ENCODE results near the gene TMEM163. TPM values are rescaled to one million over a fixed set of nuclear protein-coding genes. Genes with fewer than 3 reads are reported as not detected.

TMEM163 gene
- total RNA-seq, 4 donors from 2014 or later = 0.27 to 4.7 (median 1.1) TPM

DNA sequence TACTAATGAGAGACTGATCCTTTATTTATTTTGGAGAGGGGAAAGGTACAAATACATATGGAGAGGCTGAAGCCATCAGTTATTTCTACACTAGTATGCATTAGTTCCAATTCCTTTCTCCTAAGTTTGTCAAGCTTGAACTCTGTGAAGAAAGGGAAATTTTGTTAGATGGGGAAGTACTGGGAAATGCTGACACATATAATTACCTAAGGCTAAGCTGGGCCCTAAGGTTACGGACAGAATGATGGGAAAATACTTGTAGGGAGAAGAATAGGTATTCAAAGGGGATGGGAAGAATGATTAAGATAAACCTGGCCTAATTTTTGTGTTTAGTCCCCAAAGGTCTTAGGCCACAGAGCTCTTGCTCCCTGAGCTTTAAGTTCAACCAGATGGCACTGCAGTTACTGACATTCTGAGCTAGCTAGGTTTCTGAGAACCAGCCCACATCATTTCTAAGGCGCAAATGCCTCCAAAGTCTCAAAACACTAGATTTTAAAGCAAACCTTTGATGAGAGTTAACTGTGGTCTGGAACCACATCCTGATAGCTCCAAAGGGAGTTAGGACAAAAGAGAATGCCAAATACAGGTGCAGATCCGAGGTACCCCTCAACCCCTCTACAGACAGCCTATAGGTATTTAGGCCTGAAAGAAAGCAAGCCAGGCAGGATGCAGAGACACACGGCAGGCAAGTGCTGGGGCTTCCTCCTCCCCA is 2.7 kb downstream of the TMEM163 start:
- Histone ChIP-seq H3K4me1 (peaks cover 6 to 15% of the 10 kb centered on the region in 2 donors), H3K9me3 (no peaks in the 10 kb centered on the region), H3K27ac (no peak overlapping the region), H3K27me3 (peaks cover 4% of the 10 kb centered on the region), H3K36me3 (no peaks in the 10 kb centered on the region), H3K4me3 (replicated peaks in 1 of 3) (no peak overlapping the region)
- TF ChIP-seq POLR2A (IDR thresholded peaks at IDR 0.05) (no peak), CTCF (IDR thresholded peaks at IDR 0.05) (no peak)
- 85 to 88% methylated on average over 4 of the region's 4 CpGs for WGBS, 2 donors
- no peak for DNase-seq
- intact Hi-C loops (cut with DNase I) = no loop called here

- Histone ChIP-seq H3K4me1 (peaks cover 6 to 12% of the 10 kb centered on the region in 2 donors), H3K4me3 (replicated peaks in 1 of 3) (no peak overlapping the region), H3K27me3 (peaks cover 4% of the 10 kb centered on the region), H3K27ac (no peak overlapping the region), H3K9me3 (no peaks in the 10 kb centered on the region), H3K36me3 (no peaks in the 10 kb centered on the region)
- intact Hi-C loops (cut with DNase I) = no loop called here
- WGBS, 2 donors = 92 to 94% methylated on average over 2 of the region's 2 CpGs
- TF ChIP-seq CTCF (IDR thresholded peaks at IDR 0.05) (no peak), POLR2A (IDR thresholded peaks at IDR 0.05) (no peak)
- no peak for DNase-seq
Observed at GRCh38 chr2:134714228-134714627, 4.6 kb downstream of the TMEM163 start.

GRCh38 chr2:134713606-134714005 is 5.2 kb downstream of the TMEM163 start:
- no peak for DNase-seq
- H3K9me3 ChIP-seq = no peaks in the 10 kb centered on the region
- TF ChIP-seq CTCF (IDR thresholded peaks at IDR 0.05) (no peak), POLR2A (IDR thresholded peaks at IDR 0.05) (no peak)
- H3K4me3 ChIP-seq (replicated peaks in 1 of 3) = no peak overlapping the region
- 94 to 95% methylated on average over 1 of the region's 1 CpG for WGBS, 2 donors
- no peaks in the 10 kb centered on the region for H3K36me3 ChIP-seq
- H3K27me3 ChIP-seq = peaks cover 4% of the 10 kb centered on the region
- peaks cover 6 to 10% of the 10 kb centered on the region in 2 donors for H3K4me1 ChIP-seq
- intact Hi-C loops (cut with DNase I) = no loop called here
- H3K27ac ChIP-seq = no peak overlapping the region

DNA sequence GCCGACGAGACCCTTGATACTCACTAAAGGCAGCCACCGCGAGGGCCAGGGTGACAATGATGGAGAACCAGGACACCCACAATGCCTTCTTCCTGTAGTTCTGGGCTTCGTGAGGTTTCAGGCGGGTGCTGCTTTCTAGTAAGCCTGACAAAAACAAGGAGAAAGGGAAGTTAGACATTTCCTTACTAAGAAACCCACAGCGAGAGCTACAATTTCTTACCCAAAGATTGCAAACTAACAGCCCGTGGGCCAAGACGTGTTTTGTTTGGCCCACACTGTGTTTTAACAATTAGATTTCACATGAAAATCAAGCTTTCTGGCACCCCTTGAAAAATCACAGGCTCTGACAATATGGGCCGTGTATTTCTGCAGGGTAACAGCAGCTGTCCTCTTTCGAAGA is 5.6 kb downstream of the TMEM163 start:
- WGBS, 2 donors = 77 to 78% methylated on average over 11 of the region's 11 CpGs
- Histone ChIP-seq H3K4me3 (replicated peaks in 1 of 3) (no peak overlapping the region), H3K27me3 (peaks cover 2% of the 10 kb centered on the region), H3K4me1 (peaks cover 5 to 6% of the 10 kb centered on the region in 2 donors), H3K36me3 (no peaks in the 10 kb centered on the region), H3K27ac (no peak overlapping the region), H3K9me3 (no peaks in the 10 kb centered on the region)
- TF ChIP-seq POLR2A (IDR thresholded peaks at IDR 0.05) (no peak), CTCF (IDR thresholded peaks at IDR 0.05) (no peak)
- no peak for DNase-seq
- intact Hi-C loops (cut with DNase I) = no loop called here

DNA sequence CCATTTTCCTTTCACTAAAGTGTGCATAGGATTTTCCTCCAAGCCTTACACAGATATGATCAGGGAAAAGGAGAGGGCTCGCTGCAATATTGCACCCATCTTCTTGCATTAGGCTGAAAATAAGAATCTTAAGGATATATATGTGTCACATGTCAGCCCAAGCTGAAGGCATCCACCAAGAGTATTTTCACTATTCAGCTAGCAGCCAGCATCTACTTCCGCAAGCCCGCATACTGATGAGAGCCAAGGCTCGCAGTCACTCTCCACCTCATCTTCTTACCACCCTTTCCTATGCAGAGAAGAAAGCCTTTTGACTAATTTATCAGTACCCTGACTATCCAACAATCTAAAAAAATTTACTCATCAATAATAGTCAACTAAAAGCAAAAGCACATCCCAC is 6.1 kb downstream of the TMEM163 start:
- no peak for DNase-seq

More for the DNA sequence above, 6.1 kb downstream of the TMEM163 start:
- 87% methylated on average over 4 of the region's 4 CpGs for WGBS, 2 donors
- TF ChIP-seq CTCF (IDR thresholded peaks at IDR 0.05) (no peak), POLR2A (IDR thresholded peaks at IDR 0.05) (no peak)
- Histone ChIP-seq H3K27ac (no peak overlapping the region), H3K4me1 (peaks cover under 1 to 2% of the 10 kb centered on the region in 2 donors), H3K4me3 (replicated peaks in 1 of 3) (no peak overlapping the region), H3K36me3 (no peaks in the 10 kb centered on the region), H3K27me3 (no peaks in the 10 kb centered on the region), H3K9me3 (no peaks in the 10 kb centered on the region)
- intact Hi-C loops (cut with DNase I) = no loop called here

Measured in thyroid gland (tissue), 4 donors.